GM23338 (cell line): Measurements from ENCODE around the gene TUB.

Experiments
- EZH2 ChIP-seq: fragments of 200-600 bp; sonication (generic); IDR thresholded peaks from one replicate; pipeline ENCODE4 v1.8.0; 2017; ENCODE audit warnings: antibody characterized with exemption, mild to moderate bottlenecking, low read depth; ENCODE audit not compliant: unreplicated experiment
- ZNF462 ChIP-seq: fragments of 250-450 bp; sonication (Bioruptor Pico); IDR thresholded peaks from 2 replicates; pipeline ENCODE4 v1.5.0; 2020; ENCODE audit warnings: mild to moderate bottlenecking, moderate library complexity
- TF ChIP-seq, protein P1 (sequence below), 2 experiments: fragments of 200-600 bp in 1 of 2; sonication (generic) in 1 of 2; conservative IDR thresholded peaks; 2 replicates each; pipeline versions ENCODE4 v1.5.1 to v1.6.1; 2016 to 2017; ENCODE audit warnings: antibody characterized with exemption in 2 of 2, low read depth in 2 of 2, mild to moderate bottlenecking in 2 of 2, moderate library complexity in 1 of 2

DNA sequence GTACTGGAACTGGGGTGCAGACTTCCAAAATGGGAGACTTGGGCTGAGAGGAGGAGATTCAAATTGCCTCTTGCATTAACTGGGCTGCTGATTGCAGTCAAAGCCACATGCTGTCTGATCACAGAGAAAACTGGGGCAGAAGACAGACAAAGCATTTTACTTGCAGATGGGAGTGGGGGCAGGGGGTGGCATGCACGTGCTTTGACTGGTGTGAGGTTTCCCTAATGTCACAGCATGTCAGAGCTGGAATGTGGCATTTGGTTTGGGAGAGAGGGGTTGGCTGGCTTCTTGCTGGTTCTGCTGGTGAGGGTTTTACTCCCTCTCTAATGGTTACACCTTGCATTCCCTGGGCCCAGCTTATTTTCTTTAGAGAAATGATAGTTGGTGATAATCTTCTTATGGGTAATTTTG is 2.9 kb downstream of the TUB start:
- TF ChIP-seq EZH2: no peak
- TF ChIP-seq, protein P1, sequence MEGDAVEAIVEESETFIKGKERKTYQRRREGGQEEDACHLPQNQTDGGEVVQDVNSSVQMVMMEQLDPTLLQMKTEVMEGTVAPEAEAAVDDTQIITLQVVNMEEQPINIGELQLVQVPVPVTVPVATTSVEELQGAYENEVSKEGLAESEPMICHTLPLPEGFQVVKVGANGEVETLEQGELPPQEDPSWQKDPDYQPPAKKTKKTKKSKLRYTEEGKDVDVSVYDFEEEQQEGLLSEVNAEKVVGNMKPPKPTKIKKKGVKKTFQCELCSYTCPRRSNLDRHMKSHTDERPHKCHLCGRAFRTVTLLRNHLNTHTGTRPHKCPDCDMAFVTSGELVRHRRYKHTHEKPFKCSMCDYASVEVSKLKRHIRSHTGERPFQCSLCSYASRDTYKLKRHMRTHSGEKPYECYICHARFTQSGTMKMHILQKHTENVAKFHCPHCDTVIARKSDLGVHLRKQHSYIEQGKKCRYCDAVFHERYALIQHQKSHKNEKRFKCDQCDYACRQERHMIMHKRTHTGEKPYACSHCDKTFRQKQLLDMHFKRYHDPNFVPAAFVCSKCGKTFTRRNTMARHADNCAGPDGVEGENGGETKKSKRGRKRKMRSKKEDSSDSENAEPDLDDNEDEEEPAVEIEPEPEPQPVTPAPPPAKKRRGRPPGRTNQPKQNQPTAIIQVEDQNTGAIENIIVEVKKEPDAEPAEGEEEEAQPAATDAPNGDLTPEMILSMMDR (conservative IDR thresholded peaks at IDR 0.05; ENCODE audit: low read depth in 2 of 2): no peak
- TF ChIP-seq ZNF462 (CRISPR knock-in tag): no peak
